Activated naive CD8-positive, alpha-beta T cell treated with anti-CD3 and anti-CD28 coated beads, Interleukin-2, amount 10 ng/mL, durations not matched to agents 7 days and 5 days (primary cell): ENCODE results near the gene TNFRSF1B. TPM values are rescaled to one million over a fixed set of nuclear protein-coding genes. Genes with fewer than 3 reads are reported as not detected.

Experiments
- ATAC-seq: fragments of 150-1000 bp; cut with Tn5 transposase; one replicate; pipeline ENCODE4 v1.10.0; 2021; ENCODE audit warnings: low read depth, moderate library complexity
- POLR2A ChIA-PET: fragments of 350-600 bp; sonication (Branson Sonifier 250); formaldehyde crosslinking; loops from one replicate; lab custom pipeline; 2021; ENCODE audit warnings: antibody characterized with exemption; lab: Charles Lee
- DNase-seq: peaks from one replicate; pipeline ENCODE4 v3.0.0; 2021
- H3K27ac Mint-ChIP-seq: one replicate; pipeline ENCODE4 v1.8.0; 2022; ENCODE audit warnings: mild to moderate bottlenecking, mixed read lengths
- H3K27me3 Mint-ChIP-seq: one replicate; pipeline ENCODE4 v1.8.0; 2022; ENCODE audit warnings: mild to moderate bottlenecking, moderate library complexity, mixed read lengths
- H3K36me3 Mint-ChIP-seq: one replicate; pipeline ENCODE4 v1.8.0; 2021; ENCODE audit warnings: mild to moderate bottlenecking, mixed read lengths
- H3K4me1 Mint-ChIP-seq: one replicate; pipeline ENCODE4 v1.8.0; 2021; ENCODE audit warnings: mixed read lengths
- H3K4me3 Mint-ChIP-seq: one replicate; pipeline ENCODE4 v1.8.0; 2022; ENCODE audit warnings: mild to moderate bottlenecking, moderate library complexity, mixed read lengths
- H3K9me3 Mint-ChIP-seq: one replicate; pipeline ENCODE4 v1.8.0; 2021; ENCODE audit warnings: mixed read lengths
- total RNA-seq, 2 experiments: library from RNA; stranded (reverse); gene quantifications; one replicate each; pipeline ENCODE4 v1.2.3, GENCODE V29; 2021

The TNFRSF1B gene
- total RNA-seq: 100 to 1,000 TPM; 215 to 246 TPM

DNA sequence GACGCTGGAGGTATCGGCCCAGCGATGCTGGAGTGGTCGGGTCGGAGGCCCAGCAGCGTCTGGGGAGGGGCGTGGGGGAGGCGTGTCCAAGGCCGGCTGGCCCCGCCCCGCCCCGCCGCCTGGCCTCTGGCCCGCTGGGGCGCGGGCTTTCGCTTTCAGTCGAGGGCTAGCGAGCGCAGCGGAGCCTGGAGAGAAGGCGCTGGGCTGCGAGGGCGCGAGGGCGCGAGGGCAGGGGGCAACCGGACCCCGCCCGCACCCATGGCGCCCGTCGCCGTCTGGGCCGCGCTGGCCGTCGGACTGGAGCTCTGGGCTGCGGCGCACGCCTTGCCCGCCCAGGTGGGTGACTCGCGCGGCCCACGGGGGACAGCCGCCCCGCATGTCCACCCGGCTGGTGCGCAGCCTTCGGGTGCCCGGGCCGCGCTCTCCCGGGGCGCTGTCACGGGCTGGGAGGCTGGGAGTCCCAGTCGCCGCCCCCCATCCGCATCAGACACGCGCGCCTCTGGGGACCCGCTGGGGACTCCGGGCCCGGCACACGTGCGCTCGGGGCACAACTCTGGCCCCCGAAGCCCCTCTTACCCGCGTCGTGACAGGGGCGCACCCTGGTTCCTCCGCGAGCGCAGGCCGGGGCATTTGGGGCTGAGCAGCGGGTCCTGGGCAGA is at the start of gene TNFRSF1B:
Gene TNFRSF1B, plus strand, starts transcription at position 158 of the 659 bp plus-strand sequence. Its CDS starts 101 bp downstream, at position 259.
- ATAC-seq: peak; percentile 53

DNA sequence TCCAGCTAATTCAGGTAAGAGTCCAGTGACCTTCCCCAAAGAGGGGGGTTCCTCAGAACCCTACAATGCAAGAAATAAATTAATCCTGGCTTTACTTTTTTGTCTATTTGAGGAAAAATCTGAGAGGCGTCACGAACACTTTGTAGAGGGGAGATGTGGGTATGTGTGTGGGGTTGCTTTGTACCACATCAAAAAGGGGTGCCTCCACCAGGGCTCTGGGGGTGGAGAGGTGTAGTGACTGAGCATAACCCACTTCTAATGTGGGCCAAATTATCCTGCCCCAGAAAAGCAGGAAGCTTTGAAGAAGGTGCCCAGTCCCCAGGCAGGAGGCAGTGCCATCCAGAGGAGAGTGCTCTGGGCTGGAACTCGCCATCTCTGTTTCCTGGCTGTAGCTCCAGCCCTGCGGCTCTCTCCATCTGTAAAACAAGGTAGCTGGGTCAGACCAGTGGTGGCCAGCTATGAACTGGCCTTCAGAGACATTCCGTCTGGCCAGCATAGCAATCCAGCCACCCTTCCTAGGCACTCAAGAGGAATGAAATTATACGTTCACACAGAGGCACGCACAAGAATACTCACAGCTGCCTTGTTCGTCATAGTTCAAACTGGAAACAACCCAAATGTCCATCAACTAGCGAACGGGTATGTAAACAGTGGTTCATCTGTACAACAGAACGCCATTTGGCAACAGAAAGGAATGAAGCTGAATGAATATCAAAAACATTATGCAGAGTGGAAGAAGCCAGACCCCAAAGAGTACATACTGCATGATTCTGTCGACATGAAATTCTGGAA is 45.4 kb upstream of the TNFRSF1B start:
- Mint-ChIP-seq H3K4me3 (no peak overlapping the region), H3K27ac (peak overlapping the region; percentile 17), H3K9me3 (no peaks in the 10 kb centered on the region), H3K4me1 (peaks cover 32% of the 10 kb centered on the region), H3K27me3 (peaks cover 13% of the 10 kb centered on the region), H3K36me3 (no peaks in the 10 kb centered on the region)
- DNase-seq (no peak), ATAC-seq (no peak)
- POLR2A ChIA-PET: interaction anchor here (0.8 kb wide), 1 partner anchor 89 kb away, joined by 3 read pairs; no protein-coding TSS in a partner anchor

More for the DNA sequence above, at the start of gene TNFRSF1B:
- POLR2A ChIA-PET: interaction anchor here (0.5 to 5.5 kb wide), 7 partner anchors 9 to 18 kb away, joined by 3 to 50 read pairs (median 9); no protein-coding TSS in a partner anchor
- Mint-ChIP-seq H3K4me3 (peak within 1 kb of the TSS; percentile 100), H3K27me3 (no peaks in the 10 kb centered on the region), H3K36me3 (peaks cover 37% of the 10 kb centered on the region), H3K27ac (peak within 1 kb of the TSS; percentile 99), H3K4me1 (peaks cover 62% of the 10 kb centered on the region), H3K9me3 (no peaks in the 10 kb centered on the region)
- DNase-seq: peak; percentile 87

DNA sequence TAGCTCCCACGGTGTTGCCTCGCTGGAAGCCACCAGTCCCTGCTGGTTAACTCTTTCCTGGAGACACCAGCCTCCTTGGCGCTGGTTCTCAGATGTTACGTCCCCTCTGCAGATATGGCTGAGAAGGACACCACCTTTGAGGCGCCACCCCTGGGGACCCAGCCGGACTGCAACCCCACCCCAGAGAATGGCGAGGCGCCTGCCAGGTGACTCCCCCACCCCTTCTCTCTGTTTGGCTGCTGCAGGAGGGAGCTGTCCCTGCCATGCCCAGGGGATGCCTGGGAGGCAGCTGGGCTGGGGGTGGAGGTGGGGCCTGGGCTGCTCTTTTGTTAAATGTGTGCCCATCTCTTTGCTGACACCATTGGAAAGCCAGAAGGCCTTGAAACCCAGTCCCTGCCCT is 43.6 kb upstream of the TNFRSF1B start:
- ATAC-seq (no peak), DNase-seq (no peak)
- Mint-ChIP-seq H3K4me1 (peaks cover 34% of the 10 kb centered on the region), H3K27me3 (peaks cover 13% of the 10 kb centered on the region), H3K9me3 (no peaks in the 10 kb centered on the region), H3K27ac (no peak overlapping the region), H3K36me3 (no peaks in the 10 kb centered on the region), H3K4me3 (no peak overlapping the region)
- POLR2A ChIA-PET: interaction anchor here (2.1 kb wide), 1 partner anchor 59 kb away, joined by 6 read pairs; no protein-coding TSS in a partner anchor

DNA sequence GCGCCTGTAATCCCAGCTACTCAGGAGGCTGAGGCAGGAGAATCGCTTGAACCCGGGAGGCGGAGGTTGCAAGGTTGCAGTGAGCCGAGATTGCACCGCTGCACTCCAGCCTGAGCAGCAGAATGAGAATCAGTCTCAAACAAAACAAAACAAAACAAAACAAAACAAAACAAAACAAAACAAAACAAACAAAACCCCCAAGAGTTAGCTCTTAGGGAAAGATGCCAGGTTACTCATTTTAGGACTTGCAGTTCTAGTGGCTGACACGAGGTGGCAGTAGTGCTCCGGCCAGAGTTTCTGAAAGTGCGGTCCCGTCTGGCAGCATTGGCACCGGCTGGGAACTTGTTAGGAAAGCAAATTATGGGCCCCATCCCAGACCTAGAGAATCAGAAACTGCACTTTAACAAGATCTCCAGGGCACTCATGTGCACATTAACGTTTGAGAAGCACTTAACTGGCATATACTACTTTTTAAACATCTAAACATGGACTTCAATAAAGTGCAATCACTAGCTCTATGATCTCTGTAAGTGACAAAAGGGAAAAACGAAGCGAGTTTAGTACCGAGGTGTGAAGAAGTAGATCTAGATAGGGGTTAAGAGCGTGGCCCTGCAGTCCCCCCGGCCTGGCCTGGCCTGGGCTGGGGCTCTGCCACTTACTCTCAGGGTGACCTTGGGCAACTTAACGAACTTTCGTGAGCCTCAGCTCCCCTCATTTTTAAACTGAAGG is 41.9 kb upstream of the TNFRSF1B start:
- Mint-ChIP-seq H3K4me1 (peaks cover 32% of the 10 kb centered on the region), H3K27me3 (peaks cover 13% of the 10 kb centered on the region), H3K27ac (peak overlapping the region; percentile 85), H3K36me3 (no peaks in the 10 kb centered on the region), H3K4me3 (peak overlapping the region; percentile 50), H3K9me3 (no peaks in the 10 kb centered on the region)
- POLR2A ChIA-PET: interaction anchor here (1.0 to 3.7 kb wide), 13 partner anchors 24 to 217 kb away, joined by 3 to 29 read pairs (median 4); no protein-coding TSS in a partner anchor
- DNase-seq (peak; percentile 81), ATAC-seq (peak; percentile 31)

GRCh38 chr1:12125422-12126355 is 41.1 kb upstream of the TNFRSF1B start:
- peaks cover 10% of the 10 kb centered on the region for H3K27me3 Mint-ChIP-seq
- POLR2A ChIA-PET: interaction anchor here (0.5 to 3.7 kb wide), 15 partner anchors 23 to 84 kb away, joined by 3 to 29 read pairs (median 4); no protein-coding TSS in a partner anchor
- H3K4me3 Mint-ChIP-seq: no peak overlapping the region
- ATAC-seq (peak; percentile 7), DNase-seq (no peak)
- peaks cover 30% of the 10 kb centered on the region for H3K4me1 Mint-ChIP-seq
- peak overlapping the region; percentile 85 for H3K27ac Mint-ChIP-seq
- H3K9me3 Mint-ChIP-seq: no peaks in the 10 kb centered on the region
- no peaks in the 10 kb centered on the region for H3K36me3 Mint-ChIP-seq

GRCh38 chr1:12126781-12127180 is 40.0 kb upstream of the TNFRSF1B start:
- no peak overlapping the region for H3K4me3 Mint-ChIP-seq
- DNase-seq (no peak), ATAC-seq (no peak)
- no peaks in the 10 kb centered on the region for H3K9me3 Mint-ChIP-seq
- H3K36me3 Mint-ChIP-seq: no peaks in the 10 kb centered on the region
- H3K27ac Mint-ChIP-seq: peak overlapping the region; percentile 65
- peaks cover 20% of the 10 kb centered on the region for H3K4me1 Mint-ChIP-seq
- POLR2A ChIA-PET: interaction anchor here (1.1 to 3.7 kb wide), 6 partner anchors 33 to 83 kb away, joined by 3 to 29 read pairs (median 4); no protein-coding TSS in a partner anchor
- H3K27me3 Mint-ChIP-seq: peaks cover 6% of the 10 kb centered on the region

- peaks cover 6% of the 10 kb centered on the region for H3K27me3 Mint-ChIP-seq
- H3K27ac Mint-ChIP-seq: peak overlapping the region; percentile 59
- POLR2A ChIA-PET: interaction anchor here (1.1 to 3.7 kb wide), 4 partner anchors 33 to 83 kb away, joined by 3 to 29 read pairs (median 6); no protein-coding TSS in a partner anchor
- H3K36me3 Mint-ChIP-seq: no peaks in the 10 kb centered on the region
- DNase-seq (no peak), ATAC-seq (peak; percentile 20)
- peaks cover 20% of the 10 kb centered on the region for H3K4me1 Mint-ChIP-seq
- H3K4me3 Mint-ChIP-seq: no peak overlapping the region
- no peaks in the 10 kb centered on the region for H3K9me3 Mint-ChIP-seq
These were observed 39.5 kb upstream of the TNFRSF1B start for GRCh38 chr1:12127206-12127810.

- Mint-ChIP-seq H3K36me3 (no peaks in the 10 kb centered on the region), H3K4me1 (peaks cover 25% of the 10 kb centered on the region), H3K27me3 (peaks cover 3% of the 10 kb centered on the region), H3K4me3 (no peak overlapping the region), H3K27ac (no peak overlapping the region), H3K9me3 (no peaks in the 10 kb centered on the region)
- no peak for ATAC-seq
- POLR2A ChIA-PET: interaction anchor here (2.4 kb wide), 1 partner anchor 34 kb away, joined by 7 read pairs; no protein-coding TSS in a partner anchor
- no peak for DNase-seq
These were observed 38.7 kb upstream of the TNFRSF1B start for GRCh38 chr1:12128120-12128519.

DNA sequence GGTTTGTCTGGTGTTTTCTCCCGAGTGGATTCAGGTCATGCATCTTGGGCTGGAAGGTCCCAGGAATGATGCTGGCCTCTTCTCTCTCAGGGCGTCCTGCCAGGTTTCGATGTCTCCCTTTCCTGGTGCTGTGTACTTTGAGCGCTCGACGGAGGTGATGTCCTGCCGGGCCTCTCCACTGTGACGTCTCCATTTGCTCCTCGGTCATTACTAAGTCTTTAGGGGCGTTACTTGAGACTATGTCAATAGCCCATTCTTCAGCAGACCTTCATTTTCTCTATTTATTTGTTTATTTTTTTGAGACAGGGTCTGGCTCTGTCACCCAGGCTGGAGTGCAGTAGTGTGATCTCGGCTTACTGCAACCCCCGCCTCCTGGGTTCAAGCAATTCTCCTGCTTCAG is 37.2 kb upstream of the TNFRSF1B start:
- POLR2A ChIA-PET: interaction anchor here (1.0 kb wide), 2 partner anchors 49 to 68 kb away, joined by 3 read pairs; no protein-coding TSS in a partner anchor

GRCh38 chr1:12130466-12131130 is 36.2 kb upstream of the TNFRSF1B start:
- Mint-ChIP-seq H3K36me3 (no peaks in the 10 kb centered on the region), H3K4me3 (no peak overlapping the region), H3K9me3 (no peaks in the 10 kb centered on the region), H3K27me3 (no peaks in the 10 kb centered on the region), H3K4me1 (peaks cover 20% of the 10 kb centered on the region), H3K27ac (no peak overlapping the region)
- DNase-seq: no peak
- ATAC-seq: no peak
- POLR2A ChIA-PET: interaction anchor here (0.7 to 1.0 kb wide), 3 partner anchors 47 to 67 kb away, joined by 3 read pairs; no protein-coding TSS in a partner anchor

More for the DNA sequence above, 37.2 kb upstream of the TNFRSF1B start:
- no peaks in the 10 kb centered on the region for H3K9me3 Mint-ChIP-seq
- no peak for DNase-seq
- peaks cover 29% of the 10 kb centered on the region for H3K4me1 Mint-ChIP-seq
- H3K27me3 Mint-ChIP-seq: no peaks in the 10 kb centered on the region
- ATAC-seq: no peak
- H3K4me3 Mint-ChIP-seq: no peak overlapping the region
- no peak overlapping the region for H3K27ac Mint-ChIP-seq
- H3K36me3 Mint-ChIP-seq: no peaks in the 10 kb centered on the region

- peaks cover 13% of the 10 kb centered on the region for H3K4me1 Mint-ChIP-seq
- H3K27me3 Mint-ChIP-seq: no peaks in the 10 kb centered on the region
- no peak overlapping the region for H3K4me3 Mint-ChIP-seq
- ATAC-seq (no peak), DNase-seq (no peak)
- H3K9me3 Mint-ChIP-seq: no peaks in the 10 kb centered on the region
- H3K27ac Mint-ChIP-seq: peak overlapping the region; percentile 80
- POLR2A ChIA-PET: interaction anchor here (0.6 to 2.1 kb wide), 5 partner anchors 19 to 484 kb away, joined by 3 to 9 read pairs (median 3); no protein-coding TSS in a partner anchor
- H3K36me3 Mint-ChIP-seq: no peaks in the 10 kb centered on the region
These were observed 34.7 kb upstream of the TNFRSF1B start for GRCh38 chr1:12132078-12132477.
